EL (cell line): Measurements from ENCODE around the gene HMX3.

Source experiments
- DNase-seq: peaks from one replicate; pipeline ENCODE4 v3.0.0-alpha.2; 2016

The HMX3 gene

GRCh38 chr10:123134915-123135414, 805 bp upstream of the HMX3 start:
- no peak for DNase-seq

- DNase-seq = no peak
Observed at GRCh38 chr10:123136221-123136805, 543 bp downstream of the HMX3 start.

- peak; percentile 30 for DNase-seq
Observed at GRCh38 chr10:123136806-123137642, 1.3 kb downstream of the HMX3 start.

- no peak for DNase-seq
Observed at GRCh38 chr10:123139165-123139520, 3.4 kb downstream of the HMX3 start.

GRCh38 chr10:123139521-123140163, 3.9 kb downstream of the HMX3 start:
- DNase-seq = no peak

- DNase-seq = no peak
Observed at GRCh38 chr10:123140164-123140982, 4.6 kb downstream of the HMX3 start.

- no peak for DNase-seq
Observed at GRCh38 chr10:123140983-123141390, 5.2 kb downstream of the HMX3 start.

- no peak for DNase-seq
Observed at GRCh38 chr10:123141791-123142700, 6.3 kb downstream of the HMX3 start.

GRCh38 chr10:123142701-123143161, 7.0 kb downstream of the HMX3 start:
- DNase-seq = no peak

- DNase-seq = no peak
Observed at GRCh38 chr10:123143162-123143824, 7.5 kb downstream of the HMX3 start.

GRCh38 chr10:123143825-123144168, 8.0 kb downstream of the HMX3 start:
- DNase-seq = no peak

GRCh38 chr10:123144697-123145541, 9.1 kb downstream of the HMX3 start:
- DNase-seq = no peak

GRCh38 chr10:123145542-123146012, 9.8 kb downstream of the HMX3 start:
- DNase-seq = no peak

GRCh38 chr10:123146013-123146893, 10.5 kb downstream of the HMX3 start:
- no peak for DNase-seq

- DNase-seq = no peak
Observed at GRCh38 chr10:123146894-123147634, 11.3 kb downstream of the HMX3 start.

- DNase-seq = no peak
Observed at GRCh38 chr10:123147635-123148413, 12.1 kb downstream of the HMX3 start, which contains the start of gene HMX2. HMX2 (plus strand) TSS chr10:123148136; CDS start chr10:123148379, 243 bp downstream.

GRCh38 chr10:123148414-123149161, 12.8 kb downstream of the HMX3 start:
- no peak for DNase-seq
